ENCODE measurements around the gene MXRA7. TPM values are rescaled to one million over a fixed set of nuclear protein-coding genes. Genes with fewer than 3 reads are reported as not detected.

MXRA7 gene
- total and polyA plus RNA-seq, 4 donors: 4.8 to 22.1 (median 11.3) TPM

GRCh38 chr17:76744747-76745146 lies 34.0 kb upstream of the MXRA7 start:
- Histone ChIP-seq H3K9me3 (ENCODE audit: control insufficient read depth in 4 of 4, low read length in 3 of 4) (no peaks in the 10 kb centered on the region), H3K27ac (ENCODE audit: low read depth in 1 of 2, low read length in 2 of 2) (no peak overlapping the region), H3K9ac (ENCODE audit: low read depth in 1 of 2, low read length in 2 of 2) (no peak overlapping the region), H3K27me3 (ENCODE audit: control insufficient read depth in 4 of 4, insufficient read depth in 4 of 4, low read length in 3 of 4) (no peaks in the 10 kb centered on the region), H3K4me3 (ENCODE audit: low read depth in 1 of 3, low read length in 3 of 3) (no peak overlapping the region), H3K36me3 (ENCODE audit: control insufficient read depth in 4 of 4, insufficient read depth in 3 of 4, low read depth in 1 of 4, low read length in 3 of 4) (peaks cover 2 to 26% (median 22%) of the 10 kb centered on the region in 4 donors), H3K4me1 (ENCODE audit: control insufficient read depth in 4 of 4, insufficient read depth in 4 of 4, low read length in 3 of 4) (no peaks in the 10 kb centered on the region)
- 70% methylated on average over 2 of the region's 2 CpGs for WGBS
- no peak for TF ChIP-seq GABPA (IDR thresholded peaks at IDR 0.05 in 1 of 2, conservative IDR thresholded peaks at IDR 0.05 in 1 of 2)
- no peak for TF ChIP-seq YY1 (IDR thresholded peaks at IDR 0.05)
- TF ChIP-seq EGR1 (IDR thresholded peaks at IDR 0.05; ENCODE audit: low read depth in 2 of 2): no peak
- no peak for TF ChIP-seq MAX (IDR thresholded peaks at IDR 0.05)
- TF ChIP-seq HNF4G (IDR thresholded peaks at IDR 0.05): no peak
- no peak for TF ChIP-seq RXRA (IDR thresholded peaks at IDR 0.05)
- no peak for TF ChIP-seq NR2F2 (IDR thresholded peaks at IDR 0.05)
- no peak for TF ChIP-seq CTCF (IDR thresholded peaks at IDR 0.05; ENCODE audit: low read depth, low read length, missing input control)
- TF ChIP-seq ATF3 (IDR thresholded peaks at IDR 0.05): no peak
- TF ChIP-seq FOXA1 (IDR thresholded peaks at IDR 0.05): no peak
- no peak for TF ChIP-seq JUND (IDR thresholded peaks at IDR 0.05)
- TF ChIP-seq RAD21 (IDR thresholded peaks at IDR 0.05): no peak
- TF ChIP-seq REST (IDR thresholded peaks at IDR 0.05): no peak
- TF ChIP-seq HNF4A (conservative IDR thresholded peaks at IDR 0.05): no peak
- no peak for TF ChIP-seq ZBTB33 (IDR thresholded peaks at IDR 0.05)
- TF ChIP-seq SP1 (IDR thresholded peaks at IDR 0.05): no peak
- no peak for TF ChIP-seq FOXA2 (IDR thresholded peaks at IDR 0.05)
- TF ChIP-seq TAF1 (conservative IDR thresholded peaks at IDR 0.05): no peak
- no peak for DNase-seq (ENCODE audit: low spot score)

Data from liver (tissue), 9 donors.